SK-N-SH (cell line): ENCODE data around the gene ARHGEF10L.

ENCODE experiments used
- CTCF ChIP-seq: fragments of 200-600 bp; sonication (generic); IDR thresholded peaks from 2 replicates; pipeline ENCODE4 v1.6.1; 2017; ENCODE audit warnings: antibody characterized with exemption, mild to moderate bottlenecking, moderate library complexity
- EP300 ChIP-seq, 2 experiments: IDR thresholded peaks; 2 replicates each; pipeline versions ENCODE4 v1.4.0 to v1.6.1; 2012; ENCODE audit warnings: borderline replicate concordance in 1 of 2, low read depth in 1 of 2, low read length in 1 of 2
- FOXJ3 ChIP-seq: sonication (generic); formaldehyde crosslinking; IDR thresholded peaks from 2 replicates; pipeline ENCODE4 v1.5.1; 2020; ENCODE audit warnings: mild to moderate bottlenecking, missing genetic modification reagents
- GABPA ChIP-seq: IDR thresholded peaks from 2 replicates; pipeline ENCODE4 v1.4.0; 2012; ENCODE audit warnings: low read depth, mild to moderate bottlenecking
- POLR2AphosphoS5 ChIP-seq: IDR thresholded peaks from 2 replicates; pipeline ENCODE4 v1.6.1; 2012; ENCODE audit warnings: low read depth, low read length
- RXRA ChIP-seq: IDR thresholded peaks from 2 replicates; pipeline ENCODE4 v1.4.0; 2012; ENCODE audit warnings: low read depth, mild to moderate bottlenecking, borderline replicate concordance

DNA sequence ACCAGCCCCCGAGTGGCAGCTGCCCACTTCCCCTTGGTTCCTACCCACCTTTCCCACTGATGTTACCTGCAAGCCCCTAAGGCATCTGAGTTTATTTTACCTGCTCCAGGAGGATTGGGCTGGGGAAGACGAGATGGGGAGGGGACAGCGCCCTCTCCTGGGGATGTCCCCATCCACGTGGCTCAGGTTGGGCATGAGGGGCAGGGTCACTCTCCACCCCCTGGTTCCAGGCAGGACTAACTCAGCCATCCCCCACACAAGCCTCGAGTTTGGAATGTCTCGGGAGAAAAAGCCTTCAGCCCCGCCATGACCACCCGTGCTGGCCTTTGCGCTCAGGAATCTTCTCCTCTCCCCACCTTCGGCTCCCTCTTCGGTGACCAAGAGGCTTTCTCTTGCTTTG is 90.0 kb downstream of the ARHGEF10L start:
- TF ChIP-seq CTCF (peak; percentile 52), GABPA (no peak), RXRA (no peak), POLR2AphosphoS5 (no peak), FOXJ3 (CRISPR knock-in tag) (no peak), EP300 (IDR thresholded peaks at IDR 0.05; ENCODE audit: borderline replicate concordance in 1 of 2, low read depth in 1 of 2, low read length in 1 of 2) (no peak)
